T-helper 2 cell treated with Interferon-gamma antibody and Interleukin-4, amounts not matched to agents 100 ng/mL and 5 ng/mL, for 36 hours (primary cell): ENCODE data around the gene TXNRD1. TPM values are rescaled to one million over a fixed set of nuclear protein-coding genes. Genes with fewer than 3 reads are reported as not detected.
"Not testable (repeated sequence)": the region's sequence is repeated elsewhere in the genome, so short reads cannot be mapped to it uniquely, and the experiment has no call there.

ENCODE experiments used
- intact Hi-C: fragments of 100-400 bp; cut with micrococcal nuclease; formaldehyde crosslinking; loops from one replicate; pipeline ENCODE4 v1.15.1; 2023
- total RNA-seq: library from RNA; stranded (reverse); gene quantifications from 2 replicates; pipeline ENCODE4 v1.2.3, GENCODE V29; 2022

The TXNRD1 gene
- total RNA-seq, 1 donor from 2014 or later, result 97.4 TPM

DNA sequence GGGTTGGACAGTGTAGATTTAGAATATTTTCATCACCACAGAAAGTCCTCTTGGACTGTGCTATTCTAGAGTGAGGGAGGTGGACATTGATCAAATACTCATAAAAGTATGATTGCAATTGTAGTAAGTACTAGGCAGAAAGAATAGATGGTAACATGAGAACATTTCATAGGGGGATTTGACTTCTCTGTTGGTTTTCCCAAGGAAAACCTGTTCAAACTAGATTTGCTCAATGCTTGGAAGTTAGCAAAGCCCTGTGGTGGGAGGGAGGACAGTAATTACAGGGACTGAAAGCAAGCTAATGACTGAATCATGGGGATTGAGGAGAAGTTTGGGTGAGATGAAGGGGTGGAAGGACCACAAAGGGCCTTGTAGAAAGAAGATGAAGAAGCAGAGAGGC is 63.6 kb downstream of the TXNRD1 start:
- intact Hi-C loops, result no loop called here

- intact Hi-C loops, result loop anchor here (10.0 kb wide), 2 partner anchors 405 to 435 kb away; partner anchors contain the start of gene NT5DC3
Measured at GRCh38 chr12:104280111-104280510, 64.5 kb downstream of the TXNRD1 start.

GRCh38 chr12:104280717-104281458 is 65.3 kb downstream of the TXNRD1 start:
- intact Hi-C loops, result loop anchor here (10.0 kb wide), 2 partner anchors 404 to 436 kb away; partner anchors contain the start of gene NT5DC3

GRCh38 chr12:104281636-104282035 is 66.1 kb downstream of the TXNRD1 start:
- intact Hi-C loops, result loop anchor here (10.0 kb wide), 2 partner anchors 403 to 437 kb away; partner anchors contain the start of gene NT5DC3

DNA sequence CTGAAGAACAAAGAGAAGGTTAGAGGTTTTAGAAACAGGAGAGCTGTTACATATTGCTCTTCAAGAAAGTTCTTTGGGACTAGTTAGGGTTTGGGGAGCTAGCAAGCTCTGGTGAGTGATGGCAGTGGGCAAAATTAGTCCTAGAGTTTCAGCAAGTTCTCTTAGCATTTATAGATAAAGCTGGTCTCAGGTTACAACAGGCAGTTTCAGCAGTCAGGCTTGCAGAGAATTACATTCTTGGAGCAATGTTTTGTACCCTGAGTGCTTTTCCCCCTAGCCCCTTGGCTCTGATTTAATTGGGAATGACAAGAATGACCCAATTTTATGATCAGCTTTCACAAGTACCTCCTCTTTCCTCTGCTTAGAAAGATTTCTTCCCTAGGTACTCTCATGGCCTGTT is 66.5 kb downstream of the TXNRD1 start:
- intact Hi-C loops, result loop anchor here (10.0 kb wide), 2 partner anchors 403 to 437 kb away; partner anchors contain the start of gene NT5DC3

GRCh38 chr12:104285740-104286515 is 70.3 kb downstream of the TXNRD1 start:
- intact Hi-C loops, result loop anchor here (1.0 to 10.0 kb wide), 8 partner anchors 71 to 951 kb away; partner anchors contain the start of genes APPL2, CHST11, NT5DC3 and TXNRD1

- intact Hi-C loops, result loop anchor here (1.0 to 10.0 kb wide), 8 partner anchors 71 to 951 kb away; partner anchors contain the start of genes APPL2, CHST11, NT5DC3 and TXNRD1
Measured at GRCh38 chr12:104286516-104287482, 71.2 kb downstream of the TXNRD1 start.

DNA sequence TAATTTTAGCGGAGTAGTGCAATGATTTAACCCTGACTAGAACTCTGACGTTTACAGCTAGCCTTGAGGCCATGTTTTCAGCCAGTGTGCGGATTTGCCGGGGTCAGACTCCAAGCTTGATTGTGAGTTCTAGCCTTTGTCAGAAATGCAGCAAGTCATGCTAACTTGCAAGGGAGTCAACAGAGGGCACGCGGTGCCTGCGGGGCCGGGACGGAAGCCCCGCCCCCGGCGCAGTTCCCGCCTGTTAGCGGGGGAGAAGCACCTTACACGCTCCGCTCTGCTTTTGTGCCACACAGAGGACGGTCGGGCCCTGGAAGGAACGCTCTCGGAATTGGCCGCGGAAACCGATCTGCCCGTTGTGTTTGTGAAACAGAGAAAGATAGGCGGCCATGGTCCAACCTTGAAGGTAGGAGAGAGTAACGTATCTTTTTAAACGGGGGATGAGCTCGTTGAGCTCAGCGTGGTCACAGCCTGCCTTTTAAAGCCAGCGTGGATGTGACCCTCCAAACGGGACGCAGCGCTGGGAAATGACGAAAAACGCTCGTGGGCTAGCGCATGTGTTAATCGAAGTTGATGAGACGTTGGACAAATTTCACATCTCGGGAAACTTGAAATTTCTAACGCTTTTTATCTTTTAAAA is 73.2 kb downstream of the TXNRD1 start:
- intact Hi-C loops, result loop anchor here (1.0 to 10.0 kb wide), 11 partner anchors 15 to 949 kb away; partner anchors contain the start of genes APPL2, CHST11, EID3 and HCFC2

GRCh38 chr12:104290320-104290719 is 74.7 kb downstream of the TXNRD1 start:
- intact Hi-C loops, result no loop called here

- intact Hi-C loops, result no loop called here
Measured at GRCh38 chr12:104290855-104291254, 75.3 kb downstream of the TXNRD1 start.

DNA sequence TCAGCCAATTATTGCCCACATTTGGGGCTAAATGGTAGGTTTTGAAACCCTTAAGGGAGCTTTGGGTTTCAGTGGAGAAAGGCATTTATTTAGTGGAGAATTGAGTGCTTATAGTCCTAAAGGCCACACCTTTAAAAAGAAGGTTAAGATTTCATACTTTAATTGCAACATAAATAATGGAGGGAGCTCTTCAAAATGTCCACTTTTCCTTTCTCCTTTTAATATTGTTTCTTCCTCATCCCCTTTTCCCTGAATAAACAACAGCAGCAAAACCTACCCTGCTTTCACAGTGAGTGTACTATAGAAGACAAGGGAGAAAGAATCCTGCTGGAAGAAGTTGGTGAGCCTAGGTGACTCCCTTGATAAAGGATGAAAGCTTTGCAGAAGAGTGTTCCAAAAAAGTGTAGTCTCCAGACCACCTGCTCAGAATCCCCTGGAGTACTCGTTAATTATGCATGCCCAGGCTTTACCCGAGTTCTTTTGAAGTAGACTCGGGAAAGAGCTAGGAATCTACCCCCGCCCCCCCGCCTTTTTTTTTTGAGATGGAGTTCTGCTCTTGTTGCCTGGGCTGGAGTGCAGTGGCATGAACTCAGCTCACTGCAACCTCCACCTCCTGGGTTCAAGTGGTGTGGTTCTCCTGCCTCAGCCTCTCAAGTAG is 76.4 kb downstream of the TXNRD1 start:
- intact Hi-C loops, result no loop called here

DNA sequence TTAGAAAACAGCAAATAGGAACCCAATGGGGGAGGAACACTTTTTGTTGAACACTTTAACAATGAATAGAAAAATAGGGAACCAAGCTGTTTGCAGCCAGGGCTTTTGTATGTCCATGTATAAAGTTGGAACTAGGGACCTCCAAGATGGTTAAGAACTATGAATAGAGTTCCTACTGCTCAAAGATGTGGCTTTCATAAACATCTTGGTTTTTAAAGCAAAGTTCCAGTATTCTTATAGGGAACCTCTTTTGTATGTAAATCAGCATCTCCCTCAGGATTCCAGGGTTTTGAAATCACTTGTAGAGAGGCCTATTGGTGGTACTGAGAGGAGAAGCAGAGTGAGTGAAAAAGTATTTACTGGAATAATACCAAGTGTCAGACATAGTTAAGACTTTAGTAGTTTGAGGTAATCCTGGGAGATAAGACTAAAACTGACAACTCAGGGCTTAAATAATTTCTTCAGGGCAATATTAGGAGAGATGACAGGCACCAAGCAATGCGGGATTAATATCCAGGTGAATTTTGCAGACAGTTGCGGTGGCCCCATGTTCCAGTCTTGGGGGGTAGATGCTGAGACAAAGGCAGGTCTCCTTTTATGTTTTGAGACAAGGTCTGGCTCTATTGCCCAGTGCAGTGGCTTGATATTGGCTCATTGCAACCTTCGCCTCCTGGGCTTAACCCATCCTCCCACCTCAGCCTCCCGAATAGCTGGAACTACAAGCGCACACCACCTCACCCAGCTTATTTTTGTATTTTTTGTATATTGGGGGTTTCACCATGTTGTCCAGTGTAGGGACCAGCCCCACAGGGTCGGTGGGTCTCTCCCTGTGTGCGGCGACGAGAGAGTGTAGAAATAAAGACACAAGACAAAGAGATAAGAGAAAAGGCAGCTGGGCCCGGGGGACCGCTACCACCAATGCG is 77.6 kb downstream of the TXNRD1 start:
- intact Hi-C loops, result no loop called here

- intact Hi-C loops, result not testable (repeated sequence)
Measured at GRCh38 chr12:104294158-104294859, 78.7 kb downstream of the TXNRD1 start.

GRCh38 chr12:104294927-104295668 is 79.5 kb downstream of the TXNRD1 start:
- intact Hi-C loops, result no loop called here

GRCh38 chr12:104295954-104296353 is 80.4 kb downstream of the TXNRD1 start:
- intact Hi-C loops, result no loop called here

- intact Hi-C loops, result no loop called here
Measured at GRCh38 chr12:104296718-104297117, 81.1 kb downstream of the TXNRD1 start.

DNA sequence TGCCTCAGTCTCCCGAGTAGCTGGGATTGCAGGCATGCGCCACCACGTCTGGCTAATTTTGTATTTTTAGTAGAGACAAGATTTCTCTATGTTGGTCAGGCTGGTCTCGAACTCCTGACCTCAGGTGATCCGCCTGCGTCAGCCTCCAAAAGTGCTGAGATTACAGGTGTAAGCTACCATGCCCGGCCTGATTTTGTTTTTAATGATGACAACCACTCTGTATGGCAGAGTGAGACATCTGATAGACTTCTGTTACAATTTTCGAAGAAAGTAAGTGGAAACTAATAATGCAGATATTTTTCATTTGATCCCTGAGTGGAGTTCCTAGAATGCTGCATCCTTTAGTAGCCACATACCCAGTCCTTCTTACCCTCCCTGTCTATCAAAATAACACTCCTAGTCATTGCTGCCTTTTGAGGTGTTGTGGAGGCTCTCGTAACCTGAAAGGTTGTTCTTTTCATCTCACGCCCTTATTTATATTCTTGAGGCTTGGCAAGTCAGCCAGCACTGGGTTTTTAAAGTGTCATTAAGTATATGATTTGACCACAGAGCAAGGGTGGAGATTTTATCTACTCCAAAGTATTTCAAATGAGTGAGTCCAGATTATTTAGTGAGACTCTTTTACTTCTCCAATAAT is 82.0 kb downstream of the TXNRD1 start:
- intact Hi-C loops, result no loop called here
